B cell (primary cell): ENCODE data around the gene KCNK13.

ENCODE experiments used
- CTCF ChIP-seq: fragments of 200-600 bp; IDR thresholded peaks from one replicate; pipeline ENCODE4 v1.8.0; 2022; ENCODE audit warnings: antibody characterized with exemption, mild to moderate bottlenecking
- EZH2 ChIP-seq: IDR thresholded peaks from 2 replicates; pipeline ENCODE4 v1.6.1; 2012; ENCODE audit warnings: borderline replicate concordance, low read depth, mild to moderate bottlenecking, moderate library complexity, low read length; ENCODE audit not compliant: insufficient read depth, poor library complexity, severe bottlenecking

GRCh38 chr14:90050271-90050670 is 11.5 kb upstream of the KCNK13 start:
- no peak for TF ChIP-seq CTCF
- TF ChIP-seq EZH2, result no peak
